DMS114 treated with DMSO at 0.1 percent for 48 hours (cell line): ENCODE results near the gene OR51S1.
"Not testable (repeated sequence)": the region's sequence is repeated elsewhere in the genome, so short reads cannot be mapped to it uniquely, and the experiment has no call there.

Source experiments
- DNase-seq: peaks from one replicate; lab custom pipeline; 2025; ENCODE audit not compliant: unreplicated experiment; lab: John Stamatoyannopoulos, UW

Gene OR51S1, protein sequence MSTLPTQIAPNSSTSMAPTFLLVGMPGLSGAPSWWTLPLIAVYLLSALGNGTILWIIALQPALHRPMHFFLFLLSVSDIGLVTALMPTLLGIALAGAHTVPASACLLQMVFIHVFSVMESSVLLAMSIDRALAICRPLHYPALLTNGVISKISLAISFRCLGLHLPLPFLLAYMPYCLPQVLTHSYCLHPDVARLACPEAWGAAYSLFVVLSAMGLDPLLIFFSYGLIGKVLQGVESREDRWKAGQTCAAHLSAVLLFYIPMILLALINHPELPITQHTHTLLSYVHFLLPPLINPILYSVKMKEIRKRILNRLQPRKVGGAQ

DNA sequence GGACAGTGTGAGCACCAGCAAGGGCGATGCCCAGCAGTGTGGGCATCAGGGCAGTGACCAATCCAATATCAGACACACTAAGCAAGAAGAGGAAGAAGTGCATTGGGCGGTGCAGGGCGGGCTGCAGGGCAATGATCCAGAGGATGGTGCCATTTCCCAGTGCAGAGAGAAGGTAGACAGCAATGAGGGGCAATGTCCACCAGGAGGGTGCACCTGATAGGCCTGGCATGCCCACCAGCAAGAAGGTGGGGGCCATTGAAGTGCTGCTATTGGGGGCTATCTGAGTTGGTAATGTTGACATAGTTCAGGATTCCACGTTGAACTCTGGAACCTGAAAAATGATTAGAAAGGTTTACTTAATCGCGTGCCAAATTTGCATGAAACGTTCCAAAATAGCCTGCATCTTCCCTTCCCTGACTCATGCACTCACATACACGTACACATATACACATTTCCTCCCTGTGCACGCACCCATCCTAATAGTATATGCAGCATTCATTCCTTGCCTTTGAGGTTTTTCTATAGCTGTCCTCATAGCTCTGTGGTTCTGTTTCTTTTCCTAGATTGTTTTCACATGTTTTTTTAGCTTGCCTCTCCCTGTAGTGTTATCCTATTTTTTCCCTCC, at the start of gene OR51S1:
Gene OR51S1, minus strand, starts transcription at position 301 of the 625 bp plus-strand sequence. Its CDS starts 0 bp downstream, at position 301.
- DNase-seq: no peak

DNA sequence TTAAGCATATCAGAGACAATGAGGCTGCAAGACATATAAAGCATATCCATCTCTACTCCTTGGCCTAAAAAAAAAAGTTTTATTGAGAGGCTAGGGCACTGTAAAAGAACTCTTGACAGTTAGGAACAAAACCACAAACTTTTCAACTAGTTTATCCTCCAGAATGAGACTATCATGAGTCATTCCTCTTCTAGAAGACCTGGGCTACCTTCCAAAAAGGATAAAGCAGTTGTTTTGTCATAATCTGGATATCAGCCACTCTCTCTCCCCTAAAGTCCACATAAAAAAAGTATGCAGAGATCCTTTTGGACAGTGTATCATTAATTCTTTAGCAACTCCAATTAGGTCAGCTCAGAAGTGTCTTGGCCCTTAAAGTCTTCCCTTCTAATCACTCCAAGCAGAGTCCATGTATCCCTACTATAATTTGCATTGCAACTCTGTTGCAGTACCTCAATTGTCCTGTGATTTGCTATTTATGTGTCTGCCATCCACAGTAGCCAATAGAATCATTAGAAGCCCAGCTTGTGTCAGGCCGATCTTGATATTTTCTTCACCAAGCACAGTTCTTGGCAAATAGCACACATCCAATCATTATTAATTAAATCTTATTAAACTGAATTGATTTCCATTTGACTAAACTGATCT, 43.1 kb upstream of the OR51S1 start:
- no peak for DNase-seq

DNA sequence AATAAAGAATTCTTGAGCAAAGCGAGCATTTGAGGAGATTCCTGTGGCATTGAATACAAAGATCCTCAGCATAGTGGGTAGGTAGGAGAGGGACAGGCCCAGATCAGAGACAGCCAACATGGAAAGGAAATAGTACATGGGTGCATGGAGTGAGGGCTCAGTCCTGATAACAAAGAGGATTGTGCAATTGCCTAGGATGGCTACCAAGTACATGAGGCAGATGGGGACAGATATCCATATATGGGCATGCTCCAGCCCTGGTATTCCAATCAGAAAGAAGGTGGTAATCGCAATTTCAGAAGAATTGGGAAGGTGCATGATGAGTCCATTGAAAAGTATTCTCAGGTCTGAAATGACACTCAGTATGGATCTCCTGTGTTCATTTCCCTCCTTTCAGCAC, 41.3 kb upstream of the OR51S1 start:
- DNase-seq: no peak

DNA sequence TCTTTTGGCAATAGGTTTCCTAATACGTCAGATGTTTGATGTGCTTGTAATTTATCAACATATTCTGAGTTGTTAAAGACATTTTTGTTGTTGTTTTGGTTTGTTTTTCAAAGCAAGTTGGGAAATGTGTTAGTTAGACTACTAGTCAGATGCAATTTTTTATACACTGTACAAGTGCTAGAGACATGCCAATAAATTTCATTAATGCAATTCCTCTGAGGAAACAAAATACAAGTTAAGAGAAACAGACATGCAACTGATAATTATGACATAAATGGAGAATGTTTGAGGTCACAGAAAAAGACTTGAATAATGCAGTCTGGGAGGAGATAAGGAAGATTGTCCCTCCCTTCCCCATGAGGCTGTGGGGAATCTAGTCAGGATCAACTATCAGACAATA, 38.6 kb upstream of the OR51S1 start:
- no peak for DNase-seq

DNA sequence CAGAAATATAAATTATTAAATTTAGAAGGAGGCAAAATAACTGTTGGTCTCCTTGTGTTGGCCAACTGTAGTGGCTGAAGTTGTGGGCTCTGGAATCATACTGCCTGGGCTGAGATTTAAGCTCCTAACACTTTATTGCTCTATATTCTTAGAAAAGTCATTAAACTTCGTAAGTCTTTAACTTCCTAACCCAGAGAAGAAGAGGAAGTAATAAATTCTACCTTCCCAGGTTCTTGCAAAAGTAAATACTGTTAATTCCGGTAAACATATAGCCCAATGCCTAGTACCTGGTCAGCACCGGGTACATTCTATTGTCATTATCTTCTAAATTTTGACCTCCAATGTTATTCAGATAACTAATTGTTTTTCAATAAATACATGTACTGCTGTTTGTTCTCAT, 37.2 kb upstream of the OR51S1 start:
- DNase-seq: no peak

DNA sequence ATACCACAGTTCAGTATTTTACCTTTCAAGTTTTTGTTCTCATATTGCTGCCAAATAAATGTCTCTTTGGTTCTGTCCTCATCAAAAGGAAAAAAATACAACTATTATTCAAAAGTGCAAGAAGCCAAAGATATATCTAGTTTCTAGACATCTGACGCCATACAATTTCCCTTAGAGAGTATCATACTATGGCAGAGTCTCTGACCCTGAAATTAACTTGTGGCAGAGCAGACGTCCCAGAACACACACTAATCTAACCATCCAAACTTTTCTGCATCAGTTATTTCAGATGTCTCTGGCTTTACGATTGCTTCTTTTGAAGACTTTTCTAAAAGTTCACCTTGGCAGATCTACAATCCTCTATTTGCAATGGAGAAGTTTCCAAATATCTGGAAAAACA, 35.4 kb upstream of the OR51S1 start:
- DNase-seq: no peak

DNA sequence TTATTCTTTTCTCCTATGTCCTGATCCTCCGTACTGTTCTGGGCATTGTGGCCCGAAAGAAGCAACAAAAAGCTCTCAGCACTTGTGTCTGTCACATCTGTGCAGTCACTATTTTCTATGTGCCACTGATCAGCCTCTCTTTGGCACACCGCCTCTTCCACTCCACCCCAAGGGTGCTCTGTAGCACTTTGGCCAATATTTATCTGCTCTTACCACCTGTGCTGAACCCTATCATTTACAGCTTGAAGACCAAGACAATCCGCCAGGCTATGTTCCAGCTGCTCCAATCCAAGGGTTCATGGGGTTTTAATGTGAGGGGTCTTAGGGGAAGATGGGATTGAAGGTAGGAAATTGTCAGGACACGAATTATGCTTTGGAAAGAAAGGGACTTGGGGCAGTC, 33.5 kb upstream of the OR51S1 start:
- no peak for DNase-seq

DNA sequence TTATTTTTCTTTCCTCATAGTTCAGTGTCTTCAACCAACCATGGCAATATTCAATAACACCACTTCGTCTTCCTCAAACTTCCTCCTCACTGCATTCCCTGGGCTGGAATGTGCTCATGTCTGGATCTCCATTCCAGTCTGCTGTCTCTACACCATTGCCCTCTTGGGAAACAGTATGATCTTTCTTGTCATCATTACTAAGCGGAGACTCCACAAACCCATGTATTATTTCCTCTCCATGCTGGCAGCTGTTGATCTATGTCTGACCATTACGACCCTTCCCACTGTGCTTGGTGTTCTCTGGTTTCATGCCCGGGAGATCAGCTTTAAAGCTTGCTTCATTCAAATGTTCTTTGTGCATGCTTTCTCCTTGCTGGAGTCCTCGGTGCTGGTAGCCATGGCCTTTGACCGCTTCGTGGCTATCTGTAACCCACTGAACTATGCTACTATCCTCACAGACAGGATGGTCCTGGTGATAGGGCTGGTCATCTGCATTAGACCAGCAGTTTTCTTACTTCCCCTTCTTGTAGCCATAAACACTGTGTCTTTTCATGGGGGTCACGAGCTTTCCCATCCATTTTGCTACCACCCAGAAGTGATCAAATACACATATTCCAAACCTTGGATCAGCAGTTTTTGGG, 33.0 kb upstream of the OR51S1 start, which contains the start of gene OR51T1:
Gene OR51T1, plus strand, starts transcription at position 41 of the 641 bp plus-strand sequence. Its CDS starts 0 bp downstream, at position 41.
- DNase-seq: no peak

DNA sequence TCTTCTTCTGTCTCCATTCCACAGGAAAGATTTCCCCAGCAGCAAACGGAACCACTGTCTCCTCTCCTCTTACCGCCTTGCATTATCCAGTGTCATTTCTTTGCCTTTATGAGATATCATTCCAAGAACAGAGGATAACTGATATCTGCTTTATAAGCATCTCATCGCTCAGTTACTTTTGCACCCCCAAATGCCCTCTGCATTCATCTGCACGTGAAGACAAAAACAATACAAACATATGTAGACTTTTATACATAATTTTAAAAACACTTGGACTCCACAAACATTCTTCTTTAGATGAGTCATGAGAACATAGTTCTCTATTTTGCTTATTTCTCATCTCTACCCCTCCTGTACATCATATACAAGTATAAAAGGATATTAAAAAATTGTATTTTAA, 32.2 kb upstream of the OR51S1 start:
- DNase-seq: no peak

DNA sequence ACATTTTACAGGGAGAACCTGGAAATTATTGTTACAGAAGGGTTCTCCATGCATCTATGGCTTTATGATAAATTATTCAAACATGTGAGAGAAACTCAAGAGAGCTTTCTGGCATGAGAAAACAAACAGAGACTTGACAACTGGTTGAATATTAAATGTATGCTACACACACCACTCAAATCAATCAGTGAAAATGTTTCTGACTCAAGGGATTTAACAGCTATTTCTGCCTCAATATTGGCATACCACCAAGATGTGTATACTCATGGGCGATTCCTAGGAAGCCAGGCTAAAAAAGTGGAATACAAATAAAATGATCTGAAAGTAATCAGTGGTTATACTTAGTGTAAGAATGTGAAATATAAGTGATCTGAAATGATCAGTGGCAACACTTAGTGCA, 16.8 kb upstream of the OR51S1 start:
- DNase-seq: no peak

DNA sequence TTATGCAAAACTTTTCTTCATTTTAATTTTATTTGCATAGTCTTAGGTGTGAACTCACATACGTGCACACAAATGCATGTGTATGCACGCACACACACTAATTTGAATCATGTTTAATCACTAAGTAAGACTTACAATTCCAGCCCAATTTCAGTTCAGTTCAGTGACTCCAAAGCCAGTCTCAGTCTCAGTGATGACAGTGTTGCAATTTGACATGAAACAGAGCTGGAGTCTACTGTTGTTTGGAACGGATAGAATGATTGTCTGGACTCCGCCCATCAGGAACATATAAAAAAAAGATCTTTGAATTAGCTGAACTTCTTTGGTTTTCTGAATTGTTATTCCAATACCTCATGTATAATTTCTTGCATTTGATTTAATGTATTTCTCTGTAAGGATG, 14.9 kb upstream of the OR51S1 start:
- no peak for DNase-seq

DNA sequence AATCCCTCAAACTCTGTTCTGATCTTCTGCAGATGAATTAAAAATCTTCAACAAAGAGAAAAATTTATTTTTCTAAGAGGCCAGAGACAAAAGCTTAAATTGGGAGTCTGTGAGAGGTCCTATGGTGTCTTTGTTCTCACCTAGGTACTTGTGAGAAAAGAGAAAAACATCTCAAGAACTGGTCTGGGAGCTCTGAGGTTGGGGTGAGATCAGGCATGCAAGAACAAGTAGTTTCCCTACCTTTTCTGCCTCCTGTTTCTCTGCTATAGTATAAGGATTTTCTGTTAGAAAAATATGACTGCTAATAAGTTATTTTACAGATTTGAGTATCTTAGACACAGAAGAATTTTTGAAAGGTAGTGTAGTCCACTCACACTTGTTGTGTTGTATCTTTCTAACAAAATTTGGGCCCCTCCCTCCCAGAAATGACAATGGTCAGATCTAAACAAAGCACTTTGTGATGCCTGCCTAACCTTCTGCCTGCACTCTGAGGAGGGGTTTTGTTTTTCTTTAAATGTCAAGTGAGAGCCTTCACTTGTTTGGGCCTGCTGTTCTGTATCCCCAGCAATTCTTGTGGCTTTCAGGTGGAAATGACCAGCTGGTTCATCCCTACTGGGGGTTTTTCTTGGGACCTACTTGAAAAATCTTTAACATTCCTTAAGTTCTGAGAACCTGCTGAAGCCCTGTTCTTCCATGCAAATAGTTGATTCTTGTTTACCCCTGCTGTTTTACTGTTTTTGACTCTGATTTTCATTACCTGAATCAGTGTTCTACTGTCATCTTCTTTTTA, 13.6 kb upstream of the OR51S1 start:
- no peak for DNase-seq

DNA sequence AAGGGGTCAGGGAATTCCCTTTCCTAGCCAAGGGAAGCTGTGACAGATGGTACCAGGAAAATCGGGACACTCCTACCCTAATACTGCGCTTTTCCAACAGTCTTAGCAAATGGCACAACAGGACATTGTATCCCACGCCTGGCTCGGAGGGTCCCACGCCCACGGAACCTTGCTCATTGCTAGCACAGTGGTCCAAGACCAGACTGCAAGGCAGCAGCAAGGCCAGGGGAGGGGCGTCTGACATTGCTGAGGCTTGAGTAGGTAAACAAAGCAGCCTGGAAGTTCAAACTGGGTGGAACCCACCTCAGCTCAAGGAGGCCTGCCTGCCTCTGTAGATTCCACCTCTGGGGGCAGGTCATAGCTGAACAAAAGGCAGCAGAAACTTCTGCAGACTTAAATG, 5.3 kb upstream of the OR51S1 start:
- DNase-seq: not testable (repeated sequence)

DNA sequence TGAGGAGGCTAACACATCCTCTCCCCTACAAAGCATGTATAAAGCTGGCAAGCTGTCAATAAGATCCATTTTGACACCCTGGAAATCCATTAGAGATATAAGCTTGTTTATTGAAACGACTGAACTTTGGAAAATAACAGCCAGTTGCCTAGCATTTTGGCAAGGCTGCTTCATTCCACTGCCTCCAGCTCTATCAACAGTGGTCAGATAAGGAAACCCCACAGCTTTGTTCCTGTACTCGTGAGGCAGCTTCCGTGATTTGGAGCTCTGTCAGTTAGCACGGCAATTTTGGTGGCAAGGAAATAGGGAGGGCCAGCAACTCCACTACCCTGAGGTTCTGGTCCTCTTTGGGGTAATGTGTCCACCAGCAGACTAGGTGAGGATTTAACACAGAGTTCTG, 2.0 kb upstream of the OR51S1 start:
- DNase-seq: no peak

DNA sequence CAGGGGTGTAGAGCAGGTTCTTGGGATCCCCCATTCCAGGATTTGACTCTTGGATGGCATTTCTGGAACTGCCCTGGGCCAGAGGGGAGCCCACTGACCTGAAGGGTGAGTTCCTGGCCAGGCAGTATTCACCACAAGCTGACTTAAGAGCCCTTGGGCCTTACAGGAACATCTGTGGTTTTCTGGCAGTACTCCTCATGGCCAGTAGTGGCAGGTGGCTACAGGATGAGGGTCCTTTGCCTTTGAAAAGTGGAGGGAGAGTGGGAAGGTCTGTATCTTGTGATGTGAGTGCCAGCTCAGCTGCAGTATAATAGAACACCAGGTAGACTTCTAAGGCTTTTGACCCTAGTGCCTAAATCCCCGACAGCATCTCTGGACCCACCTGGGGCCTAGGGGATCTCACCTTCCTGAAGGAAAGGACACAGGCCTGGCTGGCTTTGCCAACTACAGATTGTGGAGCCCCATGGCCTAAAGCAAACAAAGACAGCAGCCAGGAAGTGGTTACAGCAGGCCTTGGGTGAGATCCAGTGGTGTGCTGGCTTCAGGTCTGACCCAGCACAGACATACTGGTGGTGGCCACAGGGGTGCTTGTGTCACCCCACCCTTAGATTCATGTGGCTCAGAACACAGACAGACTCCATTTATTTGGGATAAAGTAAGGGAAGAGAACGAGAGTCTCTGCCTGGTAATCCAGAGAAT, 9.0 kb downstream of the OR51S1 start:
- no peak for DNase-seq

DNA sequence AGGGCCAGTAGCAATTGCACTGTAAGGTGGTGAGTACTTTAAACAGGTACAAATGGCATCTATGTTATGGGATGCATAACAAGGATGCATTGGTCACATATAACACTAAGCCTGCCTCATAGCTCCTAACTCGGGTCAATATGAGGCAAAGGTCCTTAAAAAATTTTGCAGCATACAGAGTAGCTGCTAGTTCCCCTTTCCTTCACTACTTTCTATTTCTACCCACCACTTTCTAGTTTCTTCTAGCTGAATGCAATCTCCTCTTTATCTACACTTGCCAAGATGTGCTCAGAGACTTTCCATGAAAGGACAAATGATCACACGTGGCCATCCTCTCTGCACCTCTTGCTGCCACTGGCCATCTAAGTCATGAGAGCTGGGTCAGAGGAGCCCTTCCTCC, 18.1 kb downstream of the OR51S1 start:
- no peak for DNase-seq

DNA sequence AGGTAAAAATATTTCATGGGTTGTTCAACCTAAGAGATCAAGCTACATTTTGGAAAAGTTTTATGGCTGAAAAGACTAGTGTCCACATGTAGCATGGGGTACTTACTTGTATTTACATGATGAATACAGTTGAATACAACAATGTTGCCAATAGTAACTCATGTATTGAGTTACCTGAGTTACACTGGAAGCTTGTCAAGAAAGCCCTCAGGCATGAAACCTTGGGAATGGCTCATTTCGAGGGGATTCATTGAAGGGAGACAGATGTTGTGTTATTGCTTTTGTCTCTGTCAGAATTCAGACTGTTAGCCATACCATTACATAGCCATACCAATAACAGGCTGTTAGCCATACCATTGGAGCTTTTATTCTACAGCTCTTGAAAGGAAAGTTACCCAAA, 18.7 kb downstream of the OR51S1 start:
- DNase-seq: no peak

DNA sequence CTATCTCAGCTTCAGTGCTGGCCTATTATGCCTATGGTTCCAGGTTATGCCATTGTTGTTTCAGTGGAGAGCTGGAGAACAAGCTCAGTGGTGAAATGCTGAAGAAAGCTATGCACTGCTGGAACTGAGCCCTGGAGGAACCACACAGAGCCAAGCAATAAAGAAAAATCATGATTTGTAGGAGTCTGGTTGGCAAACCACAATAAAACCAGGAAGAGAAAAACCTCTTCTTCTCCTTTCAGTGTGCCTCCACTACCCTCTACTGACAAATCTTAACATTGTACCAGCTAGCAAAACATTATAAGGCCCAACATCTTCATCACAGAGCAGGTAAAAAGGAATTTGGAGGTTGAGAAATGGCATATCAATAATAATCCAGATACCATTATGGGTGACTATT, 22.6 kb downstream of the OR51S1 start:
- no peak for DNase-seq

DNA sequence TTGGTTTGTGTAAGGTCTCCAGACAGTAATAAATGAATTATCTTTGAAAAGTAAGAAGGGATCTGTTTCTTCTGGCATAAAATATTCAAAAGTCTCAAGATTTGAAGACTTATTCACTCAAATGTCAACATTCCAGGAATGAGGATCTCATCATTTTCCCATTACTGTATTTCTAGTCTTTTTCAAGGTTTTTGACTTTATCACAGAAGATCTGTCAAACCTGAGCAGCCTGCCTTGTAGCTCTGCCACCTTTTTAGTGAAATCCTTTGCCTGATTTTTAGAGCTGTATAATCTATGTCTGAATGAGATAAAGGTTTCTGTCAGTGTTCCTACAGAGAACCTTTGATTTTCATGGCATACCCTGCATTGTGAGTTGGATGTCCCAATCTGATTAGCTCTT, 23.9 kb downstream of the OR51S1 start:
- DNase-seq: no peak

DNA sequence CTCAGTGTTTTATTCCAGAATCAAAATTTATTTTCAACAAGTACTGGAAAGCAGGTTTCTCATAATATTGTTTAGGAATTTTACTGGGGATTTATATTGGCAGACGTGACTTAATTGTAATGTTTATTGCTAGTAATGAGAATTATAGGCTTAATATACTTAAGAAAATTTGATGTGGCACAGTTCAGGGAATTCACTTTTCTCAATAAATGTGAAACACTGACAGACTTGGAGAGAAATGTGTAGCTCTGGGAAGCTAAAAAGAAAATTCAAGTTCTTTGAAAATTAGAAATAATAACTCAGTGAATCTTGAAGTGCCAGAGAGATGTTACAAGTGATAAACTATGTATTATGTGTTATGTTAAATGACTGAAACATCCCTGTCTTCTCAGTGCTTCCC, 28.0 kb downstream of the OR51S1 start, which contains the start of gene OR51F2:
Gene OR51F2, plus strand, starts transcription at position 301 of the 400 bp plus-strand sequence. CDS start 101 bp downstream, outside the sequence.
- no peak for DNase-seq
